ENCODE results near the gene MAPK4.
"Not testable (repeated sequence)": the region's sequence is repeated elsewhere in the genome, so short reads cannot be mapped to it uniquely, and the experiment has no call there.

Gene MAPK4

DNA sequence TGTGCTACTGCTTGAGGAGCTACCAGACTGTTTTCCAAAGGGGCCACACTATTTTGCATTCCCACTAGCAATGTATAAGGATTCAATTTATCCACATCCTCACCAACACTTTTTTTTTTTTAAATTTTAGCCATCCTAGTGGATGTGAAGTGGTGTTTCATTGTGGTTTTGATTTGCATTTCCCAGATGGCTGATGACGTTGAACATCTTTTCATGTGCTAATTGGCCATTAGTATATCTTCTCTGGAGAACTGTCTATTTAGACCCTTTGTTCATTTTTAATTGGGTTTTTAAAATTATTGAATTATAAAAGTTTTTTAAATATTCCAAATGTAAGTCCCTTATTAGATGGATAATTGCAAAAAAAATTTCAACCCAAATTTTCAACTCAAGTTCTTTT lies 121.1 kb downstream of the MAPK4 start:
- no peak for TF ChIP-seq POLR2A (IDR thresholded peaks at IDR 0.05; ENCODE audit: low read depth, low read length)
- no peak for DNase-seq (ENCODE audit: insufficient read length, low spot score)
- no peak for FAIRE-seq

DNA sequence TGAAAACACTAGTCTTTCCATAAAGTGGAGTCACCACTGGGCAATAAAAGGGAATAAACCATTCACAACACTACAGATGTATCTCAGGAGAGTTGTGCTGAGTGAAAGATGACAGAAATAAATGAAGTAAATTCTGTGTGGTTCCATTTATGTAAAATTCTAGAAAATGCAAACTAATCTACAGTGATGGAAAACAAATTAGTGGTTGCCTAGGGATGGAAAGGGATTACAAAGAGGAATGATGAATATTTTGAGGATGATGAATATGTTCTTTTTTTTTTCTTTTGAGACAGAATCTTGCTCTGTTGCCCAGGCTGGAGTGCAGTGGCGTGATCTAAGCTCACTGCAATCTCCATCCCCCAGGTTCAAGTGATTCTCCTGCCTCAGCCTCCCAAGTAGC lies 123.0 kb downstream of the MAPK4 start:
- no peak for DNase-seq (ENCODE audit: insufficient read length, low spot score)

DNA sequence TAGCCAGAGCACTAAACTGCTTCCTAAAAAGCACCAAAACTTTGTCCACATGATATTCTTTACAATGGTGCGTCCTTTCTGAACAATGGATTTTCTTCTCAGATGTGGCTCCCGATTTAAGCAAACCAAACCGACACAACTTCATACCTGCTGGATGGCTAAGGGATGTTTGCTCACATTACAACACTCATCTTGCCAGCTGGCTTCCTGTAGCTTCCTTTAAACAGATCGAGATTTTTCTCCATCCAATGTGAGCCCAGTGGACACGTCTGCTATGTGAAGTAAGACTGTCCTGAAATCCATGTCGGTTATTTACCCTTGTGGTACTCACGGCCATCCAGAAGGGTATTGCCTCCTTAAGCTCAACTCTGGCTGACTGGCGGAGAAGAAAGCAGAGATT lies 126.5 kb downstream of the MAPK4 start:
- no peak for TF ChIP-seq POLR2A (IDR thresholded peaks at IDR 0.05; ENCODE audit: low read depth, low read length)
- no peak for DNase-seq (ENCODE audit: insufficient read length, low spot score)
- FAIRE-seq: no peak

More for the DNA sequence above, 123.0 kb downstream of the MAPK4 start:
- no peak for FAIRE-seq
- no peak for TF ChIP-seq POLR2A (IDR thresholded peaks at IDR 0.05; ENCODE audit: low read depth, low read length)

GRCh38 chr18:50687491-50687890 lies 127.6 kb downstream of the MAPK4 start:
- DNase-seq (ENCODE audit: insufficient read length, low spot score): no peak
- no peak for TF ChIP-seq POLR2A (IDR thresholded peaks at IDR 0.05; ENCODE audit: low read depth, low read length)
- FAIRE-seq: no peak

DNA sequence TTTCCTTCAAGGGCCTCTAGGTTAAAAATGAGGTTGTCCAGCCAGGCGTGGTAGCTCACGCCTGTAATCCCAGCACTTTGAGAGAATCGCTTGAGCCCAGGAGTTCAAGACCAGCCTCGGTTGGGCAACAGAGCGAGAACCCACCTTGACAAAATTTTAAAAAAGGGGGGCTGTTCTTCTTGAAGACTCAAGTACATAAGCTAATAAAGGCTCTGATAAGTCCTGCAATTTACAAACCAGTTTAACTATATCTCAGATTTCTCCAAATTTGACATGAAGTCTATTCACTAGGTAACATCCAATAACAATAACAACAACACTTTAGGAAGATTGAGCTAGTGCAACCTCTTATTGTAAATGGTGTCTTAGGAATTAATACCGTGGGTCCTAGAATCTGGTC lies 129.7 kb downstream of the MAPK4 start:
- FAIRE-seq (no peak), DNase-seq (ENCODE audit: insufficient read length, low spot score) (no peak)
- no peak for TF ChIP-seq POLR2A (IDR thresholded peaks at IDR 0.05; ENCODE audit: low read depth, low read length)

- no peak for TF ChIP-seq POLR2A (IDR thresholded peaks at IDR 0.05; ENCODE audit: low read depth, low read length)
- FAIRE-seq: no peak
- DNase-seq (ENCODE audit: insufficient read length, low spot score): no peak
Observed at GRCh38 chr18:50694147-50694546, 134.3 kb downstream of the MAPK4 start.

- FAIRE-seq (no peak), DNase-seq (ENCODE audit: insufficient read length, low spot score) (no peak)
- no peak for TF ChIP-seq POLR2A (IDR thresholded peaks at IDR 0.05; ENCODE audit: low read depth, low read length)
Observed at GRCh38 chr18:50695431-50696176, 135.7 kb downstream of the MAPK4 start.

GRCh38 chr18:50696436-50696835 lies 136.5 kb downstream of the MAPK4 start:
- TF ChIP-seq POLR2A (IDR thresholded peaks at IDR 0.05; ENCODE audit: low read depth, low read length): no peak
- FAIRE-seq (no peak), DNase-seq (ENCODE audit: insufficient read length, low spot score) (no peak)

- FAIRE-seq: no peak
- TF ChIP-seq POLR2A (IDR thresholded peaks at IDR 0.05; ENCODE audit: low read depth, low read length): no peak
- DNase-seq (ENCODE audit: insufficient read length, low spot score): no peak
Observed at GRCh38 chr18:50696929-50697328, 137.0 kb downstream of the MAPK4 start.

GRCh38 chr18:50697509-50697908 lies 137.6 kb downstream of the MAPK4 start:
- DNase-seq (ENCODE audit: insufficient read length, low spot score) (no peak), FAIRE-seq (no peak)
- TF ChIP-seq POLR2A (IDR thresholded peaks at IDR 0.05; ENCODE audit: low read depth, low read length): no peak

GRCh38 chr18:50700245-50701165 lies 140.6 kb downstream of the MAPK4 start:
- FAIRE-seq (no peak), DNase-seq (ENCODE audit: insufficient read length, low spot score) (no peak)
- no peak for TF ChIP-seq POLR2A (IDR thresholded peaks at IDR 0.05; ENCODE audit: low read depth, low read length)

DNA sequence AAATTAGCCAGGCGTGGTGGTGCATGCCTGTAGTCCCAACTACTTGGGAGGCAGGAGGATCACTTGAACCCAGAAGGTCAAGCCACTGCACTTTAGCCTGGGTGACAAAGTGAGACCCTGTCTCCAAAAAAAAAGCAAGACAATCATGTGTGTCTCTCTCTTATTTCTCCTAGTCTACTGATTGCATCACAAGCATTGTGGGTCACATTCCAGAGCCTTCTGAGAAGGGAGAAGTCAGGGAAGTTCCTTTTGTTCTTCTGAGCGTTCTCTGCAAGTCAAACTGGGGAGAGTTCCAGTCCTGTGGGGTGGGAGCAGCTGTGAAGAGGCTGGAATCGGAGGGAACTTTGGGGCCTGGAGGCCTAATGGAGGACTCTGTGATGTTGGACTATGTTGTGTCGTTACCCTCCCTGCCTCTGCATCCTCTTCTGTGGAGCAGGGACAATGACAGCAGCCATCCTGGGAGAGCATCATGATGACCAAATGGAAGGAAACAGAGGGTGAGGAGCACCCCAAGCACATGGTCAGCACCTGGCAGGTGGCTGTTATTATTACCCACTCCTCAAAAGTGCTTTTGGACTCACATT lies 144.6 kb downstream of the MAPK4 start:
- FAIRE-seq (no peak), DNase-seq (ENCODE audit: insufficient read length, low spot score) (no peak)
- TF ChIP-seq POLR2A (IDR thresholded peaks at IDR 0.05; ENCODE audit: low read depth, low read length): no peak

GRCh38 chr18:50706199-50706598 lies 146.3 kb downstream of the MAPK4 start:
- DNase-seq (ENCODE audit: insufficient read length, low spot score) (no peak), FAIRE-seq (no peak)
- no peak for TF ChIP-seq POLR2A (IDR thresholded peaks at IDR 0.05; ENCODE audit: low read depth, low read length)

DNA sequence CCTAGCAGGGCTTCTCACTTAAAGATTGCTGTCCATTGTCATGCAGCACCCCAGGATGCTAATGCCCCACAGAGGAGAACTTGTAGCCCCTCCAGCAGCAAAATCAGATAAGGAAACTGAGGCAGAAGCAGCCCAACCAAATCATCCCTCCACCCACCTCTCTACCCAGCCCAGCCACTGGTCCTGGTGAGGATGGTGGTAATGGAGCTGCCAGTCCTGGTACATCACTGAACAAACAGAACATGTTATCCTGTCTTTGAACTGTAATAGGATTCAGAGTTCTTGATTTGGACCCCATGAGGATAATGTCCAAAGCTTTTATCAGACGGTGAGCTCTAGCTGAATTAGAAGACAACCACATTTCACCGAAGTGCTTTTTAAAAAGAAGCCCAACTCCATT lies 146.8 kb downstream of the MAPK4 start:
- TF ChIP-seq POLR2A (IDR thresholded peaks at IDR 0.05; ENCODE audit: low read depth, low read length): no peak

DNA sequence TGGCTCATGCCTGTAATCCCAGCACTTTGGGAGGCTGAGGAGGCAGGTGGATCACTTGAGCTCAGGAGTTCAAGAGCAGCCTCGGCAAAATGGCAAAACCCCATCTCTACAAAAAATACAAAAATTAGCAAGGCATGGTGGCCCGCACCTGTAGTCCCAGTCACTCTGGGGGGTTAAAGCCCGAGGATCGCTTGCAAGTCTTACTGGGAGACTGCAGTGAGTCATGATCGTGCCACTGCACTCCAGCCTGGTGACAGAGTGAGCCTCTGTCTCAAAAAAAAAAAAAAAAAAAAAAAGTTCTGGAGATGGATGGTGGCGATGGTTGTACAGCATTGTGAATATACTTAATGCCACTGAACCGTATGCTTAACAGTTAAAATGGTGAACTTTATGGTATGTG lies 147.4 kb downstream of the MAPK4 start:
- FAIRE-seq; DNase-seq (ENCODE audit: insufficient read length, low spot score): not testable (repeated sequence)

More for the DNA sequence above, 146.8 kb downstream of the MAPK4 start:
- no peak for FAIRE-seq
- no peak for DNase-seq (ENCODE audit: insufficient read length, low spot score)

All from H54 (cell line).